Mesendoderm (in vitro differentiated cells): ENCODE data around the gene PDE6A.

Source experiments
- DNase-seq: peaks from one replicate; pipeline ENCODE4 v3.0.0; 2013
- H2AK5ac ChIP-seq: 2 replicates; pipeline ENCODE4 v1.6.1; 2013; ENCODE audit warnings: low read length, inconsistent platforms
- H2BK120ac ChIP-seq: 2 replicates; pipeline ENCODE4 v1.6.1; 2013; ENCODE audit warnings: low read depth, mild to moderate bottlenecking, low read length, moderate library complexity, mixed read lengths
- H2BK15ac ChIP-seq: replicated peaks from 2 replicates; pipeline ENCODE4 v1.6.1; 2013; ENCODE audit warnings: low read depth, mild to moderate bottlenecking, moderate library complexity
- H2BK5ac ChIP-seq: 2 replicates; pipeline ENCODE4 v1.6.1; 2013; ENCODE audit warnings: low read length, inconsistent platforms
- H3K18ac ChIP-seq: 2 replicates; pipeline ENCODE4 v1.6.1; 2013; ENCODE audit warnings: mild to moderate bottlenecking, low read length, mixed read lengths
- H3K23ac ChIP-seq: one replicate; pipeline ENCODE4 v1.6.1; 2013; ENCODE audit warnings: low read length
- H3K27ac ChIP-seq: 2 replicates; pipeline ENCODE4 v1.5.1; 2013; ENCODE audit warnings: low read depth, mild to moderate bottlenecking, inconsistent platforms, low read length, moderate library complexity
- H3K27me3 ChIP-seq: 2 replicates; pipeline ENCODE4 v1.6.1; 2013; ENCODE audit warnings: low read length, control low read depth, mild to moderate bottlenecking, inconsistent platforms; ENCODE audit not compliant: insufficient read depth, poor library complexity
- H3K36me3 ChIP-seq: 2 replicates; pipeline ENCODE4 v1.6.1; 2013; ENCODE audit warnings: low read length, inconsistent platforms; ENCODE audit not compliant: control insufficient read depth, insufficient read depth
- H3K4ac ChIP-seq: one replicate; pipeline ENCODE4 v1.6.1; 2013; ENCODE audit warnings: low read depth, mild to moderate bottlenecking, low read length, moderate library complexity
- H3K4me1 ChIP-seq: 2 replicates; pipeline ENCODE4 v1.6.1; 2013; ENCODE audit warnings: low read depth, low read length, inconsistent platforms; ENCODE audit not compliant: control insufficient read depth
- H3K4me2 ChIP-seq: 2 replicates; pipeline ENCODE4 v1.6.1; 2013; ENCODE audit warnings: low read length
- H3K4me3 ChIP-seq: 2 replicates; pipeline ENCODE4 v1.5.1; 2013; ENCODE audit warnings: mild to moderate bottlenecking, low read length
- H3K56ac ChIP-seq: one replicate; pipeline ENCODE4 v1.6.1; 2013; ENCODE audit warnings: low read length
- H3K79me1 ChIP-seq: 2 replicates; pipeline ENCODE4 v1.6.1; 2013; ENCODE audit warnings: low read length, inconsistent platforms
- H3K79me2 ChIP-seq: 2 replicates; pipeline ENCODE4 v1.6.1; 2013; ENCODE audit warnings: mild to moderate bottlenecking, low read length; ENCODE audit not compliant: control insufficient read depth, insufficient read depth
- H3K9ac ChIP-seq: 2 replicates; pipeline ENCODE4 v1.6.1; 2013; ENCODE audit warnings: low read length, inconsistent platforms
- H4K5ac ChIP-seq: one replicate; pipeline ENCODE4 v1.6.1; 2013; ENCODE audit warnings: low read length
- H4K8ac ChIP-seq: one replicate; pipeline ENCODE4 v1.6.1; 2013; ENCODE audit warnings: low read depth, mild to moderate bottlenecking, control low read depth, low read length, moderate library complexity
- WGBS: extraction: QIAGEN DNeasy Blood & Tissue Kit; methylation state at CpG from one replicate; pipeline ENCODE4 v1.1.7; 2013; ENCODE audit warnings: low lambda C conversion rate, missing lambda C conversion rate; ENCODE audit not compliant: insufficient coverage; ENCODE audit errors: extremely low coverage; 5-methylcytosine and 5-hydroxymethylcytosine counted together

PDE6A gene

GRCh38 chr5:149894237-149894636 lies 50.4 kb downstream of the PDE6A start:
- WGBS, result no CpG with 5 or more reads among the region's 1 CpG
- H3K23ac ChIP-seq, result no peak overlapping the region
- no peak overlapping the region for H3K27ac ChIP-seq
- no peak overlapping the region for H3K9ac ChIP-seq
- H3K79me2 ChIP-seq, result no peaks in the 10 kb centered on the region
- H2BK15ac ChIP-seq, result no peak overlapping the region
- DNase-seq, result no peak
- no peaks in the 10 kb centered on the region for H3K79me1 ChIP-seq
- no peak overlapping the region for H3K56ac ChIP-seq
- H2AK5ac ChIP-seq, result no peak overlapping the region
- no peak overlapping the region for H3K18ac ChIP-seq
- H3K4me1 ChIP-seq, result no peaks in the 10 kb centered on the region
- H4K5ac ChIP-seq, result no peak overlapping the region
- no peak overlapping the region for H2BK5ac ChIP-seq
- no peak overlapping the region for H3K4me3 ChIP-seq
- no peaks in the 10 kb centered on the region for H3K27me3 ChIP-seq
- no peak overlapping the region for H3K4ac ChIP-seq
- H4K8ac ChIP-seq, result no peak overlapping the region
- H2BK120ac ChIP-seq, result no peak overlapping the region
- H3K4me2 ChIP-seq, result no peak overlapping the region
- no peaks in the 10 kb centered on the region for H3K36me3 ChIP-seq

- no peak overlapping the region for H2AK5ac ChIP-seq
- H3K18ac ChIP-seq, result no peak overlapping the region
- no peak overlapping the region for H4K5ac ChIP-seq
- H2BK120ac ChIP-seq, result no peak overlapping the region
- DNase-seq, result no peak
- H3K4me3 ChIP-seq, result no peak overlapping the region
- no peak overlapping the region for H2BK5ac ChIP-seq
- H3K36me3 ChIP-seq, result no peaks in the 10 kb centered on the region
- H3K79me2 ChIP-seq, result no peaks in the 10 kb centered on the region
- no peak overlapping the region for H4K8ac ChIP-seq
- no peaks in the 10 kb centered on the region for H3K4me1 ChIP-seq
- H3K79me1 ChIP-seq, result no peaks in the 10 kb centered on the region
- no peak overlapping the region for H3K56ac ChIP-seq
- H3K27ac ChIP-seq, result no peak overlapping the region
- H3K4ac ChIP-seq, result no peak overlapping the region
- no peak overlapping the region for H3K4me2 ChIP-seq
- no peaks in the 10 kb centered on the region for H3K27me3 ChIP-seq
- H3K9ac ChIP-seq, result no peak overlapping the region
- no CpG with 5 or more reads among the region's 1 CpG for WGBS
- no peak overlapping the region for H3K23ac ChIP-seq
- no peak overlapping the region for H2BK15ac ChIP-seq
Measured at GRCh38 chr5:149893403-149893931, 51.1 kb downstream of the PDE6A start.

- H4K8ac ChIP-seq, result no peak overlapping the region
- no peak overlapping the region for H4K5ac ChIP-seq
- no peaks in the 10 kb centered on the region for H3K36me3 ChIP-seq
- H3K27me3 ChIP-seq, result no peaks in the 10 kb centered on the region
- H3K4me2 ChIP-seq, result no peak overlapping the region
- H2BK5ac ChIP-seq, result no peak overlapping the region
- H3K23ac ChIP-seq, result no peak overlapping the region
- H3K4ac ChIP-seq, result no peak overlapping the region
- no peak overlapping the region for H2BK120ac ChIP-seq
- H3K4me1 ChIP-seq, result no peaks in the 10 kb centered on the region
- no peaks in the 10 kb centered on the region for H3K79me1 ChIP-seq
- no peak for DNase-seq
- H3K9ac ChIP-seq, result no peak overlapping the region
- no peaks in the 10 kb centered on the region for H3K79me2 ChIP-seq
- H3K4me3 ChIP-seq, result no peak overlapping the region
- H3K18ac ChIP-seq, result no peak overlapping the region
- no CpG with 5 or more reads among the region's 5 CpGs for WGBS
- no peak overlapping the region for H2AK5ac ChIP-seq
- H3K27ac ChIP-seq, result no peak overlapping the region
- H2BK15ac ChIP-seq, result no peak overlapping the region
- no peak overlapping the region for H3K56ac ChIP-seq
Measured at GRCh38 chr5:149892594-149892993, 52.0 kb downstream of the PDE6A start.

- no peaks in the 10 kb centered on the region for H3K79me1 ChIP-seq
- no peak overlapping the region for H3K27ac ChIP-seq
- no CpG with 5 or more reads among the region's 1 CpG for WGBS
Measured at GRCh38 chr5:149888280-149888679, 56.3 kb downstream of the PDE6A start.

GRCh38 chr5:149887622-149888183 lies 56.9 kb downstream of the PDE6A start:
- Histone ChIP-seq H3K56ac (no peak overlapping the region), H3K23ac (no peak overlapping the region), H3K4ac (no peak overlapping the region), H3K79me1 (no peaks in the 10 kb centered on the region), H3K9ac (no peak overlapping the region), H3K36me3 (no peaks in the 10 kb centered on the region), H3K4me2 (no peak overlapping the region), H3K4me3 (no peak overlapping the region), H3K4me1 (no peaks in the 10 kb centered on the region), H2BK120ac (no peak overlapping the region), H2BK5ac (no peak overlapping the region), H4K8ac (no peak overlapping the region), H3K27ac (no peak overlapping the region), H3K27me3 (no peaks in the 10 kb centered on the region), H3K18ac (no peak overlapping the region), H3K79me2 (no peaks in the 10 kb centered on the region), H2AK5ac (no peak overlapping the region), H4K5ac (no peak overlapping the region), H2BK15ac (no peak overlapping the region)
- no peak for DNase-seq
- WGBS, result no CpG with 5 or more reads among the region's 10 CpGs

More at GRCh38 chr5:149888280-149888679, 56.3 kb downstream of the PDE6A start:
- H3K79me2 ChIP-seq, result no peaks in the 10 kb centered on the region
- no peaks in the 10 kb centered on the region for H3K4me1 ChIP-seq
- no peak overlapping the region for H2BK15ac ChIP-seq
- no peak overlapping the region for H3K4me3 ChIP-seq
- H3K4ac ChIP-seq, result no peak overlapping the region
- H4K5ac ChIP-seq, result no peak overlapping the region
- H3K27me3 ChIP-seq, result no peaks in the 10 kb centered on the region
- no peak overlapping the region for H2BK5ac ChIP-seq
- H4K8ac ChIP-seq, result no peak overlapping the region
- H3K23ac ChIP-seq, result no peak overlapping the region
- no peak overlapping the region for H2AK5ac ChIP-seq
- H3K36me3 ChIP-seq, result no peaks in the 10 kb centered on the region
- no peak for DNase-seq
- H3K9ac ChIP-seq, result no peak overlapping the region
- no peak overlapping the region for H2BK120ac ChIP-seq
- H3K4me2 ChIP-seq, result no peak overlapping the region
- H3K18ac ChIP-seq, result no peak overlapping the region
- no peak overlapping the region for H3K56ac ChIP-seq
